BJ (cell line): ENCODE measurements around the gene SCIN. TPM values are rescaled to one million over a fixed set of nuclear protein-coding genes. Genes with fewer than 3 reads are reported as not detected.
"Not testable (repeated sequence)": the region's sequence is repeated elsewhere in the genome, so short reads cannot be mapped to it uniquely, and the experiment has no call there.

ENCODE experiments used
- CTCF ChIA-PET: fragments of 350-600 bp; formaldehyde crosslinking; extraction: SDS; loops from one replicate; lab custom pipeline; 2021; ENCODE audit warnings: antibody characterized with exemption, inconsistent platforms; lab: Yijun Ruan, JAX
- POLR2A ChIA-PET: fragments of 300-600 bp; sonication (Branson Sonifier 250); formaldehyde crosslinking; extraction: SDS; loops from one replicate; lab custom pipeline; 2021; ENCODE audit warnings: antibody characterized with exemption; lab: Charles Lee
- DNase-seq: peaks from one replicate; pipeline ENCODE4 v3.0.0-alpha.2; 2011; ENCODE audit warnings: low read depth
- H3K27me3 ChIP-seq: 2 replicates; pipeline ENCODE4 v1.6.0; 2011; ENCODE audit warnings: low read length; ENCODE audit not compliant: control insufficient read depth, insufficient read depth
- H3K36me3 ChIP-seq: 2 replicates; pipeline ENCODE4 v1.5.1; 2011; ENCODE audit warnings: low read length; ENCODE audit not compliant: control insufficient read depth, insufficient read depth
- H3K4me3 ChIP-seq: 2 replicates; pipeline ENCODE4 v1.5.1; 2011; ENCODE audit warnings: low read depth, mild to moderate bottlenecking, control low read depth, low read length
- CTCF ChIP-seq: IDR thresholded peaks from 2 replicates; pipeline ENCODE4 v1.5.1; 2011; ENCODE audit warnings: low read depth, mild to moderate bottlenecking, control low read depth, inconsistent platforms, low read length, moderate library complexity; ENCODE audit not compliant: insufficient read depth
- polyA plus RNA-seq: library from polyadenylated mRNA; depleted of rRNA; stranded (reverse); fragments of >200 nt; gene quantifications from 2 replicates; pipeline ENCODE4 v1.2.3, GENCODE V29; 2011

SCIN gene
- polyA plus RNA-seq, 1 experiment, result 0.06 TPM

- CTCF ChIA-PET, result no interaction called here
- no peak for DNase-seq
- H3K27me3 ChIP-seq, result no peaks in the 10 kb centered on the region
- no peak for TF ChIP-seq CTCF
- no peaks in the 10 kb centered on the region for H3K36me3 ChIP-seq
- H3K4me3 ChIP-seq, result no peak overlapping the region
- POLR2A ChIA-PET, result no interaction called here
These were observed 15.6 kb upstream of the SCIN start for GRCh38 chr7:12554872-12555271.

GRCh38 chr7:12555695-12556094 is 14.8 kb upstream of the SCIN start:
- H3K36me3 ChIP-seq, POLR2A ChIA-PET, H3K27me3 ChIP-seq, CTCF ChIA-PET, H3K4me3 ChIP-seq, DNase-seq: not testable (repeated sequence)

- not testable (repeated sequence) for H3K4me3 ChIP-seq
These were observed 14.3 kb upstream of the SCIN start for GRCh38 chr7:12556139-12556792.

GRCh38 chr7:12557282-12557681 is 13.2 kb upstream of the SCIN start:
- Histone ChIP-seq H3K4me3 (no peak overlapping the region), H3K36me3 (no peaks in the 10 kb centered on the region), H3K27me3 (no peaks in the 10 kb centered on the region)
- POLR2A ChIA-PET, result no interaction called here
- no peak for DNase-seq
- TF ChIP-seq CTCF, result no peak
- CTCF ChIA-PET, result interaction anchor here (1.9 kb wide), 1 partner anchor 130 kb away, joined by 4 read pairs; the partner anchor contains the start of gene ARL4A

More at GRCh38 chr7:12556139-12556792, 14.3 kb upstream of the SCIN start:
- DNase-seq, H3K36me3 ChIP-seq, POLR2A ChIA-PET, CTCF ChIA-PET, H3K27me3 ChIP-seq: not testable (repeated sequence)

GRCh38 chr7:12564996-12565764 is 5.3 kb upstream of the SCIN start:
- CTCF ChIA-PET, result no interaction called here
- H3K4me3 ChIP-seq, result no peak overlapping the region
- TF ChIP-seq CTCF, result no peak
- no peaks in the 10 kb centered on the region for H3K36me3 ChIP-seq
- peaks cover 3% of the 10 kb centered on the region for H3K27me3 ChIP-seq
- POLR2A ChIA-PET, result no interaction called here
- DNase-seq, result no peak

- H3K27me3 ChIP-seq, result peaks cover 4% of the 10 kb centered on the region
- H3K36me3 ChIP-seq, result no peaks in the 10 kb centered on the region
- ChIA-PET POLR2A (no interaction called here), CTCF (no interaction called here)
- no peak for DNase-seq
- H3K4me3 ChIP-seq, result no peak overlapping the region
- TF ChIP-seq CTCF, result no peak
These were observed 4.6 kb upstream of the SCIN start for GRCh38 chr7:12565873-12566272.
